GM18498 (cell line): Measurements from ENCODE around the gene NPVF.

Experiments used
- ATAC-seq: cut with Tn5 transposase; IDR thresholded peaks from one replicate; pipeline ENCODE4 v1.9.1; 2021; ENCODE audit warnings: mild to moderate bottlenecking, moderate library complexity; ENCODE audit not compliant: unreplicated experiment

NPVF gene

DNA sequence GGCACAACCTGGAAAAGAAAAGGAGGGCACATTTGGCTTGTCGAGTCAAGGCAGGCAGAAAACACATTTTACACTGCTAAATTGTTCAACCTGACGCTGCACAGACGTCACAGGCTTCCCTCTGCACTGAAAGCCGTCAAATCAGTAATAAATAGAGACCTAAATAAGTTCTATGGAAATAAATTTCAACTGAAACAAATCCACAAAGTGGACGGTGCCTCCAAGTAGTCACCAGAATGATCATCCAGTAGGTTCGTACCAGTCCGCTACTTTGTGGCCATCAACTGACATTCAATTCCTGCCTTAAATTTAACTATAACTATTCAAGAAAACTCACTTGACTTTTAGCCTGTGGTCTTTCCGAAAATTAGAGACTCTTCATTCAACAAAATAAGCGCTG, 49.0 kb downstream of the NPVF start:
- ATAC-seq: no peak
